Activated CD8-positive, alpha-beta T cell treated with anti-CD3 and anti-CD28 coated beads for 36 hours (primary cell): ENCODE results near the gene MCM6. TPM values are rescaled to one million over a fixed set of nuclear protein-coding genes. Genes with fewer than 3 reads are reported as not detected.

Source experiments
- ATAC-seq: fragments of 200-7000 bp; cut with Tn5 transposase; one replicate; pipeline ENCODE4 v1.10.0; 2021; ENCODE audit warnings: mild to moderate bottlenecking, moderate library complexity
- CTCF ChIA-PET: fragments of 350-600 bp; sonication (Branson Sonifier 250); formaldehyde crosslinking; loops from one replicate; lab custom pipeline; 2021; ENCODE audit warnings: antibody characterized with exemption; lab: Charles Lee
- POLR2A ChIA-PET: fragments of 350-600 bp; sonication (Branson Sonifier 250); formaldehyde crosslinking; loops from one replicate; lab custom pipeline; 2021; ENCODE audit warnings: antibody characterized with exemption; lab: Charles Lee
- DNase-seq: peaks from one replicate; pipeline ENCODE4 v3.0.0-alpha.2; 2020
- H3K27ac Mint-ChIP-seq: one replicate; pipeline ENCODE4 v1.8.0; 2021; ENCODE audit warnings: mild to moderate bottlenecking, mixed read lengths
- H3K27me3 Mint-ChIP-seq: one replicate; pipeline ENCODE4 v1.8.0; 2021; ENCODE audit warnings: mixed read lengths
- H3K36me3 Mint-ChIP-seq: one replicate; pipeline ENCODE4 v1.8.0; 2021; ENCODE audit warnings: low read depth, mixed read lengths
- H3K4me1 Mint-ChIP-seq: one replicate; pipeline ENCODE4 v1.8.0; 2021; ENCODE audit warnings: low read depth, mixed read lengths
- H3K4me3 Mint-ChIP-seq: one replicate; pipeline ENCODE4 v1.8.0; 2021; ENCODE audit warnings: mild to moderate bottlenecking, moderate library complexity, mixed read lengths
- H3K9me3 Mint-ChIP-seq: one replicate; pipeline ENCODE4 v1.8.0; 2021; ENCODE audit warnings: mixed read lengths
- CTCF ChIP-seq: fragments of 200-600 bp; IDR thresholded peaks from one replicate; pipeline ENCODE4 v1.8.0; 2022; ENCODE audit warnings: antibody characterized with exemption, mild to moderate bottlenecking
- intact Hi-C: fragments of 100-400 bp; cut with micrococcal nuclease; formaldehyde crosslinking; loops from one replicate; pipeline ENCODE4 v1.10.0; 2022
- total RNA-seq, 2 experiments: library from RNA; stranded (reverse); gene quantifications; one replicate each; pipeline ENCODE4 v1.2.3, GENCODE V29; 2021

Gene MCM6
- total RNA-seq, 2 experiments from 2014 or later = 229 to 234 TPM

GRCh38 chr2:135862718-135863117 lies 13.5 kb downstream of the MCM6 start:
- DNase-seq (no peak), ATAC-seq (no peak)
- ChIA-PET CTCF (interaction anchor here (1.6 kb wide), 1 partner anchor 18 kb away, joined by 3 read pairs; no protein-coding TSS in a partner anchor), POLR2A (interaction anchor here (1.4 kb wide), 1 partner anchor 71 kb away, joined by 3 read pairs; no protein-coding TSS in a partner anchor)
- Mint-ChIP-seq H3K4me1 (peaks cover 15% of the 10 kb centered on the region), H3K4me3 (no peak overlapping the region), H3K36me3 (peaks cover 77% of the 10 kb centered on the region), H3K27ac (no peak overlapping the region), H3K27me3 (no peaks in the 10 kb centered on the region), H3K9me3 (no peaks in the 10 kb centered on the region)
- intact Hi-C loops = no loop called here
- no peak for TF ChIP-seq CTCF

GRCh38 chr2:135853401-135853800 lies 22.8 kb downstream of the MCM6 start:
- H3K4me3 Mint-ChIP-seq = no peak overlapping the region
- no peak for TF ChIP-seq CTCF
- no peaks in the 10 kb centered on the region for H3K4me1 Mint-ChIP-seq
- POLR2A ChIA-PET = interaction anchor here (0.9 to 3.4 kb wide), 7 partner anchors 10 to 97 kb away, joined by 3 to 30 read pairs (median 4); no protein-coding TSS in a partner anchor
- H3K27me3 Mint-ChIP-seq = no peaks in the 10 kb centered on the region
- ATAC-seq (no peak), DNase-seq (no peak)
- intact Hi-C loops = no loop called here
- H3K27ac Mint-ChIP-seq = no peak overlapping the region
- CTCF ChIA-PET = no interaction called here
- no peaks in the 10 kb centered on the region for H3K9me3 Mint-ChIP-seq
- H3K36me3 Mint-ChIP-seq = peaks cover 70% of the 10 kb centered on the region

GRCh38 chr2:135851858-135852257 lies 24.4 kb downstream of the MCM6 start:
- Mint-ChIP-seq H3K36me3 (peaks cover 64% of the 10 kb centered on the region), H3K4me3 (no peak overlapping the region), H3K27me3 (no peaks in the 10 kb centered on the region), H3K4me1 (no peaks in the 10 kb centered on the region), H3K9me3 (no peaks in the 10 kb centered on the region), H3K27ac (no peak overlapping the region)
- ChIA-PET POLR2A (interaction anchor here (1.4 kb wide), 1 partner anchor 19 kb away, joined by 5 read pairs; no protein-coding TSS in a partner anchor), CTCF (interaction anchor here (0.6 to 1.2 kb wide), 4 partner anchors 14 to 87 kb away, joined by 3 to 5 read pairs (median 3); no protein-coding TSS in a partner anchor)
- no peak for ATAC-seq
- TF ChIP-seq CTCF = no peak
- intact Hi-C loops = no loop called here
- no peak for DNase-seq

- peaks cover 61% of the 10 kb centered on the region for H3K36me3 Mint-ChIP-seq
These were observed 25.2 kb downstream of the MCM6 start for GRCh38 chr2:135850892-135851668.

More at GRCh38 chr2:135850892-135851668, 25.2 kb downstream of the MCM6 start:
- POLR2A ChIA-PET = interaction anchor here (0.6 to 1.4 kb wide), 3 partner anchors 15 to 501 kb away, joined by 3 to 7 read pairs (median 5); no protein-coding TSS in a partner anchor
- H3K9me3 Mint-ChIP-seq = no peaks in the 10 kb centered on the region
- TF ChIP-seq CTCF = no peak
- ATAC-seq = no peak
- intact Hi-C loops = no loop called here
- DNase-seq = no peak
- H3K27me3 Mint-ChIP-seq = no peaks in the 10 kb centered on the region
- H3K4me3 Mint-ChIP-seq = no peak overlapping the region
- no peaks in the 10 kb centered on the region for H3K4me1 Mint-ChIP-seq
- no peak overlapping the region for H3K27ac Mint-ChIP-seq
- CTCF ChIA-PET = interaction anchor here (0.6 to 1.2 kb wide), 3 partner anchors 15 to 86 kb away, joined by 3 to 5 read pairs (median 3); no protein-coding TSS in a partner anchor
